UCSD-AML1 (cell line): Measurements from ENCODE around the gene PTGER2.

ENCODE experiments used
- DNase-seq: peaks from one replicate; lab custom pipeline; 2025; ENCODE audit not compliant: unreplicated experiment; lab: John Stamatoyannopoulos, UW

Gene PTGER2

DNA sequence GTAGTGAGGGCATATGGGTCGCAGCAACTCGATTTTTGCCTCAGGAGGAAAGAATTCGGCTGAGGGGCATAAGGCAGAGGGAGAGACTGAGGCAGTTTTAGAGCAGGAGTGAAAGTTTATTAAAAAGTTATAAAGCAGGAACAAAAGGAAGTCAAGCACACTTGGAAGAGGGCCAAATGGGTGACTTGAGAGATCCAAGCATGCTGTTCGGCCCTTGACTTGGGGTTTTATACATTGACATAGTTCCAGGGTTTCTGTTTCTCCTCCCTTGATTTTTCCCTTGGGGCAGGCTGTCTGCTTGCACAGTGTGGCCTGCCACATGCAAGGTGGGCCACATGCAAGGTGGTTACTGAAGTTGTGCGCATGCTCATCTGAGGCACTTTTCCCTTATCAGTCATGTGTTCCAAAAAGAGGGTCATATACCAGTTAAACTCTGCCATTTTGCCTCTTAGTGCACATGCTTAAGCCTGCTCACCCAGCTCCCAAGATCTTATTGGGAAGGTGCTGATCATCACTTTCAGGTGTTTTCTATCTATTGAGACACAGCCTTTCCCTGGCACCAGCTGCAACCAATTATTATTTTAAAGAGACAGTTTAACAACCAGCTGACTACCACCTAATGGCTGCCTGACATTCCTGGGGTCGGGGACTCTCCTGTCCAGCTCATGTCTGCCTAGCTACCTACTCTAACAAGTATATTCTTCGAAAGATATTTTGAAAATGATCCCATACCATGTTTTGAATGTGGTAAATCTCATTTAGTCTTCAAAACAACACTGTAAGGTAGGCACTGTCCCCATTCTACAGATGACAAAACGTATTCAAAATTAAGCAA, 19.9 kb downstream of the PTGER2 start:
- no peak for DNase-seq

DNA sequence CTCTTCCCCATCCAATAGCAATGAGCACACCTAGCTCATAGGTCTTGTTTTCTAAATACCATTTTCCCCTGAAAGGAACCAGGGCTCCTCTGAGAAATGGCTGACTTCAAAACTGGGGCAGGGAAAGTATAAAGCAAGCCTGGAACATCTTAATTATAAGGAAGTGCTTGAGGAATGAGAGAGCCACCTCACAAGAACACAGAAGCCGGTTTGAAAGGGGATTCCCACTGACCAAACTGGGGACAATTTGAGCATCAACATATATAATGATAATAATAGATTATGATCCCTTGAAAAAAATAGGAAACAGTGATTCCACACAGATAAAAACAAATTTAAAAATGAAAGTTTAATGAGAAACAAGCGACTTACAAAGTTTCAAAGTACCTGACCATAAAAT, 22.1 kb downstream of the PTGER2 start:
- no peak for DNase-seq

DNA sequence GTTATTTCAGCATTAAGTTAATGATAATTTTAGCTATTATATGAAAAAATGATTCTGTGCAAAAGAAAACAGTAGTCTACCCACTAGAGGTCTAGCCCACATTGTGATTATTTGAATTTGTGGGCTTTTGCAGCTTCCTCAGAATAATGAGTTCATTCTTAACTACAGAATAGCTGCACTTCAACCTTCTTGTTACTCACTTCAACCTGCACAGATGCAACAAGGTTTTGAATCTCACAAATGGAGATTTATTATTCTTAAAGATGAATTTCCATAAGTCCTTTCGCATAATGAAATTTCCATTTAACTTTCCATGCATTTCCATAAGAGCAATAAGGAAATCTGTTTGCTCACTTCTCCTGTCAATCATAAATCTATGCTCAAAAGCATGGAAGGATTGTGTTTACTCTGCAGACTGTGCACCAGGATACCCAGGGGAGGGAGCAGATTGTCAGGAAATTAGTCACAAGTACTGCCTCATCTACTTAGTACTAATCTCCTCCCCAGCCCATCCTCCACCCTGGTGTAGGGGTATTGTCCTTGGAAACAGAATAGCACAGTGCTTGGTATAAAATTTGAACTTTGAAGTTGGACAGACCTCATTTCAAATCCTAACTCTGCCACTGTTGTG, 24.1 kb downstream of the PTGER2 start:
- DNase-seq, result no peak

DNA sequence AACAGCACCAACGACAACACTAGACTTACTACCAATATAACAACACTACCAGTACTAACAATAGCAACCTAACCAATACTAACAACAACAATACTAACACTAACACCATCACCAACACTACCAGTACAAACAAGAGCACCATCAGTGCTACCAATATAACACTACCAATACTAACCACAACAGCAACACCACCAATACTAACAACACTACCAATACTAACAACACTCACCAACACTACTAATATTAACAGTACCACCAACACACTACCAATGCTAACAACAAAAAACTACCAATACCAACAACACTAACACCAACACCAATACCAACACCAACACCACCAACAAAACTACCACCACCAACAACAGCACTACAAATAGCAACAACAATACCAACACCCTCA, 25.1 kb downstream of the PTGER2 start:
- DNase-seq, result no peak

DNA sequence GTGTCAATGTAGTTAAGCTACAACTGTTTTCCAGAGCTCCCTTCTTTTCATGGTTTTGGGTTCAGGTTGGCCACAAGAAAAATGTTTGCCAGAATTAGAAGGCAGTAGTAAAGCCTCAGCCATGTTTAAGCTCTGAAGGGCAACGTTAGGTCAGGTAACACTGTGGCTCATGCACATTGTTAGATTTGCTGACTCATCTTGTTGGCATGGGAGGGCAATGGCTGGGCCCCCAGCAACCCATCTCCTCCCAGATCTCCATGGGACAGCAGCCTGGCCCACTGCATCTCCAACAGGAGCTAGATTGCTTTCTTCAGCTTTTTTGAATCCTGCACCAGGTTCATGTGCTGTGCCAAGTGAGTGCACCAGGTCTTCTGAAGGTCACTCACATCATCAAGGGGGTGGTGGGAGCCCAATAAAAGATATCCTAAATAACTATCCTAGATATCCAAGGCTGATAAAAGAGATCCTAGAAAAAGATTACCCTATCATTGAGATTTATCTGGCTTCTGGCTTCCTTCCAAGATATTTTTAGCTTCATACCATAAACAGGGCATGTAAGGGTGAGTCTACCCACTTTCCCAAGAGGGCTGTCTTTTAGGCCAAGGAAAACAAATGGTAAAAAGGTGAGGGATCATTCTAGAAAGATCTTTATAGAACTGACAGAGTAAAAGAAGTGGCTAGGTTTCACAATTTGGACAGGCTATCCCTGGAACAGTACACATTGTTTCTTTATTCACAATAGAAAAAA, 28.9 kb downstream of the PTGER2 start:
- no peak for DNase-seq

DNA sequence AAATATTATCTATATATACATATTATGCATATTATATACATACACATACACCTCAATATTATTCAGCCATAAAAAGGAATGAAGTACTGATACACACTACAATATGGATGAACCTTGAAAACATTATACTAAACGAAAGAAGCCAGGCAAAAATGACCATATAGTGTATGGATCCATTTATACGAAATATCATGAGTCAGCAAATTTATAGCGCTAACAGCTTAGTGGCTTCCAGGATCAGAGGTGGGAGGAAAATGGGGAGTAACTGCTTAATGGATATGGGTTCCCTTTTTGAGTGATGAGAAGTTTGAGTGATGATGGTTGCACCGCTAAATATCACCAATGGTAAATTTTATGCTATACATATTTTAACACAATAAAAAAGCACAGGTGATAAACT, 32.7 kb downstream of the PTGER2 start:
- no peak for DNase-seq

DNA sequence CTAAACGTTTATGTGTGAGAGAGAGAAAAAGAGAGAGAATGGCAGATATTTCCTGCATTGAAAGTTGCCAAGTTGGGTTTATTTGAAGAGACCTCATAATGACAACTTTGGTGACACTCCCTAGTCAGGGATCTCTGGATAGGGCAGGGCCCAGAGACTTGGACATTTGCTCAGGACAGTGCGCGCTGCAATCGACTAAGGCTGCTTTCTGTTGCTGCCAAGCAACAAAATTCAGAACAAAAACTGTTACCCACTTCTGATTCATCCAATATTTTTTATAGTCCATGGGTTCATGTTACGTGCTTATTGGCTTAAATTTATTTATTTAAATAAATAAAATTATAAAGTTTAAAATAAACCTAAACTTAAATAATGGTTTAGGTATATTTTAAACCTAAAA, 34.2 kb downstream of the PTGER2 start:
- DNase-seq, result no peak

DNA sequence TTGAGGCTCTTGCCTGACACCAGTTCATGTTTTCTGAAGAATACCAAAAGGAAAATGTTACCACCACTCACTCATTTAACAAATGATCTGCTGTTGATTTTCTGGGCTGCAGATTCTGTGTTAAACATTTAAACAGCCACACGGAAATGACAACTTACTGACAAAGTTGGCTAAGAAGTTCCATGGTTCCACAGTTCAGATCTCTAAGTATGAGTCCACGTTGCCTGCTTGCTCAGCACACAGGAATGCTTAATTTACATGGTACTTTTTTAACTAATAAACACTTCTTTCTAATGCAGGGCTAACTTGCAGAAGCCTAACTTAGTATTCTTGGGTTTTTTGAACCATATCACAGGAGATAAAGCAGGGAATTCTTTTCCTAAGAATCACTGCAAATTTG, 34.7 kb downstream of the PTGER2 start:
- no peak for DNase-seq

DNA sequence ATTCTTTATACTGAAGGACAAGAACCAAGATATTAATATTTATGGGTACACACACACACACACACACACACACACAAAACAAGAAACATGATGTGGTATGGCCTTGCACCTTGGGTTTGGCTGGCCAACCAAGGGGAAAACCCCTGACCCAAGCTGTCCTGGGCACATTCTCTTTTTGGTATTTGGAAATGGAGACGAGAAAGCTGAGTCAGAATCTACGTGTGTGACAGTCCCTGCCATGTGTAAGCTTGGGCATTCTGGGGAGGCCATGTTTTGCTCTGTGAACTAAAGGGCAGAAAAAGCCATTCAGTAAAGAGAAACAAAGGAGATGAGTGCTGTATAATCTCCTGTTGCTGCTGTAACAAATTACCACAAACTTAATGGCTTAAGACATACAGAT, 35.6 kb downstream of the PTGER2 start:
- no peak for DNase-seq

DNA sequence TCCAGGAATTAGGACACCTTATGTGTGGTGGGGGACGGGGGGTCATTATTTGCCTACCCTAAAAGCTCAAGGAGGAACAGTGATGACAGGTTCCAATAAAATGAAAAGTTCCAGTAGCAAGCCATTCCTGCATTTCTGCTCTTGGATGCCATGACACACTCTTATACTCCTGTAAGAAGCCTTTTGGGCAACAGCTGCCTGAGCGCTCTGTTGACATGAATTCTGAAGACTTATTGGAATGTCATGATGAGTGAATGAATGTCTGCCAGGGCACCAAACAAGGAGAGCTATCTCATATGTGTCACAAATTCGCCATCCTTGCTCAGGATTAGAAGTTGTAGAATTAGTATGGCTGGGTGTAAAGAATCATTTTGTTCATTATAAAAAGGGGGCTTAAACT, 36.3 kb downstream of the PTGER2 start:
- no peak for DNase-seq

DNA sequence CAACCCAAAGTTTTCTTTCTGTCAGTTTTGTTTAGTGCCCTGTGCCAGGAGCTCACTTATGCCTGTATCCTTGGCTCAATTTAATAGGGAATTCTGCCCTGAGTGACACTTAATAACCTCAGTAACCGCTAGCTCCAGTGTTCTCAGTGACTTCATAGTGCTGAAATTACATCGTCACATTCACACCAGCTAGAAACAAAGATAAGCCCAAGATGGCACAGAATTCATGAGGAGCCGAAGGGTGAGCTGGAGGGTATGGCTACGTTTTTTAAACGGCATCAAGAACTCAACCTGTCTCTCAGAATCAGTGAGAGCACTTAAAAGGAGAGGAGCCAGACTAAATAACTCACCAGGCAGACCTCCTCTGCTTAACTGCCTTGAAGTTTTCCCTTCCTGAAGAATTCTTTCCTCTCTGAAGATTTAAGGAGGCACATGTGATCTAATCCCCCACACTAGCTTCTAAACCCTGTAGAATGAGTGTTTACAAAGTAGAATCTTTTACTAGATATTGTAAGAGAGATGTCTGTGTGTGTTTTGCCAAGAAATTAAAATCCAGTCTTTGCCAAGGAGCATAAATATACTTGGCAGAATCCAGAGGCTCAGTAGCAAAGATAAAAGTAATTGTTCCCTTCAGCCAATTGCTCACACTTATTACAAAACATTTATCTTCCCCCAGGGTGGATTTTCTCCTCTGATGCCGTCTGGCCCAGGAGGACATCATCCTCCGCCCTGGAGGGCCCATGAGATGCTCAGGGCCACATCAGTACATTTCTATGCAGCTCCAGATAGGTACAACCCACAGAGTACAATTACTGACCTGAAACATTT, 37.3 kb downstream of the PTGER2 start:
- no peak for DNase-seq

DNA sequence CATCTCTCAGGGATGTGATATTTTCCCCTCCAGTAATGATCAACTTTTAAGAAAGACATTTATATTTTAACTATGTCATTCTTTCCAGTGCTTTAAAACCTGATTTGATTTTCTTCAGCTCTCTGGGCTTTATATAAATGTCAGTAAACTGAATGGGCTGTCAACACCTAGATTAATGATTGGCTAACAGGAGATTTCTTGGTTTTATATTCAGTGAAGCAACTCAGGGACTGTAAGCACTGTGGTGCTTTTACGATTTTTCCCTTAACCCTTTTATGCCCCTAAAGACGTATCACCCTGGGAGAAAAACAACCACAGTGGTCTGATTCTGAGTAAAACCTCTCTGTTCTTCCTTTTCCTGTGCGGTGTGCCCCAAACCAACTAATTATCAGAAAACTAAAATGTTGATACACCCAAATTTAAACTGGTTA, 38.0 kb downstream of the PTGER2 start:
- no peak for DNase-seq

DNA sequence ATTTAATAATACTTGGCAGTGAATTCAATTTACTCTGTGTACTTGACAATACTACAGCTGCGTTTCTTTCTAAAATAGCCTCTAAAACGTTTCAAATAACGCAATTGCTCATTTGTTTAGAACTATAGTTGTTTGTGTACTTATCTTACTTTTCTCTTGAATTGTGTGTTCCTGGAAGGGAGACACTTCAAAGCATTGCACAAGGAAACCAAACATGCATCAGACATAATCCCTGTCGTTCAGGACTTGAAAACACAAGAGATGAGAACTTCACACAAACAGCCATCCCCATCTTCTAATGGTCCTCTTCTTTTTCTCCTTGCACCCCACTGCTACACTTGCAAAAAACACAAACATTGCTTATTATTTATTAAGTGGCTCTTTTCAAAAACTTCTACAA, 38.5 kb downstream of the PTGER2 start:
- no peak for DNase-seq

DNA sequence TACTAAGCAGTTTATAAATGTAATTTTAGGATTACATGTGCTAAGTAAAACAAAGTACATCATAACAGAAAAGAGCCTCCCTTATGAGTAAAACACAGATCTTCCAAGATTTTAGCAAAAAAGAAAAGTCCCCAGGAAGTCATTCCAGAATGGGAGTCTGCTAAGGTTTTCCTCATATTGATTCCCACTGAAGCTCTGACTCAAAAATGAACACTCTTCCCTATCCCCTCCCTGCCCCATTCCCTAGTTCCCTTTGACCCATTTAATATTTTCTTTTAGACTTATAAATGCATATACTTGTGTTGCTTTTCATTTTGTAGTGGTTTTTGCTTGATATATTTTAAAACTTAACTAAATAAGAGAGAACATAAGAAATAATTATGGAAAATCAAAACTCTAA, 40.1 kb downstream of the PTGER2 start:
- no peak for DNase-seq

DNA sequence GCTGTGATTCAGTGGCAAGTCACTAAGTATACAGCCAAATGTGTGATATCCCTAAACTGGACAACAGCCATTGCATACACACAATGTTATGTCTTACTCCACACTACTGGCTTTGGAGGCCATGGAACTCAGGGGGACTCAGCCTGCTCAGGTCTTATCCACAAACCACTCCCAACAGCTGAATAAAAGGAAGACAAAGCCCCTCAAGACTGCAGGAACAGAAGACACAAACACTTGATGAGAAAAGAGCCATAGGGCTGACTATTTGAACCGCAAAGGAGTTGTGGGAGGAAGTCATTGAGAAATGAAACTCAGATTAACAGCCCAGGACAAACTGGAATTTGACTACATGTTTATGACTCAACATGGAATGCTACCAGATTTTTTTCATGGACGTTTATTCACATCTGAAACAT, 40.9 kb downstream of the PTGER2 start:
- no peak for DNase-seq

DNA sequence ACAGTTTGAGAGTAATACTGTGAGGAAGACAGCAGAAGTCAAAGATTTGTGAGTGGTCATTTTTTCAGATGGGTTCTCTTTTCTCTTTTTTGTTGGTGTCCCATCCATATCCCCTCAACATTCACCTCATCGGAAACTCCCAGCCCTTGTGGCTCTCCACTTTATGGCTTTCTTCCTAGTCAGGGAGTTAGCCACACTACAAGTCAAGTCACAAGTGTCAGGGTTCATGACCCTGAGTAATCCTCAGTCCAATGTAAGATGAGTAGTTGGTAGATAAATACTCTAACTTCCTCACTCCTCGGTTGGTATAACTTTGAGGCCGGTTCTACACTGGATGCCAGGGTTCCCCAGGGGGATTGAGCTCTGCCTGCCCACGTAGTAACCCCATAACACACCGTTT, 41.4 kb downstream of the PTGER2 start:
- no peak for DNase-seq

DNA sequence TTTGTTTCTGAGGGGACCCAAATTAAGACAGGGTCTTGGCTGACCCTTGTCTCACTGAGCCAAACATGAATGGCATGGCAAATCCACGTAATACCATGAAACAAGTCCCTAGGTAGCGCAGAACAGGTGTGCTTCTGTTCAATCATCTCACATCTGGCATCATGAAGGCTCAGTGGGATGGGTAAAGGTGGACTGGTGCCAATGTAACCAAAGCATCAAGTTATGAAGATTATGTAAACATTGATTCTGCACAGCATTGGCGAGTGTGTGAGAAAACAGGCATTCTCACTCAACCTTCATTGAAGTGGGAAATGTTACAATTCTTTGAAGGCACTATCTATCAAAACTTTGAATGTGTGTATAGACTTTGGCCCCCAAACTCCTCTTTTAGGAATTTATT, 41.9 kb downstream of the PTGER2 start:
- DNase-seq, result no peak

DNA sequence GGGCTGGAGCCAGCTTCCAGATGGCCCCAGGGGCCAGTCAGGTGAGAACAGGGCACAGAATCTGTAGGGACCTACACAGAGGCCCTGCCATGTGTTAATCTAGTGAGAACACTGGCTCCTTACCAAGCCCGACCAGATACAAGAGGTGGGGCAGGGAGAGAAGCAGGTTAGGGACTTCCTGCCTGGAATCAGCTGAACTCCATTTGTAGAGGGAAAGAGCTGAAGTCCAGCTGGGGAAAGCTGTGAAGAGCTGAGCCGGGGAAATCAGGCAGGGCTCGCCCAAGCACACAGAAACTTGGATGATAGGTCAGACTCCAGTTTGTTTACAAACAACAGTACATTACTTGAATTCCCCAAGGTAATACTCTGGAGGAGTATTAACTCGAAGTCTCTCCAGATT, 46.7 kb downstream of the PTGER2 start:
- no peak for DNase-seq

DNA sequence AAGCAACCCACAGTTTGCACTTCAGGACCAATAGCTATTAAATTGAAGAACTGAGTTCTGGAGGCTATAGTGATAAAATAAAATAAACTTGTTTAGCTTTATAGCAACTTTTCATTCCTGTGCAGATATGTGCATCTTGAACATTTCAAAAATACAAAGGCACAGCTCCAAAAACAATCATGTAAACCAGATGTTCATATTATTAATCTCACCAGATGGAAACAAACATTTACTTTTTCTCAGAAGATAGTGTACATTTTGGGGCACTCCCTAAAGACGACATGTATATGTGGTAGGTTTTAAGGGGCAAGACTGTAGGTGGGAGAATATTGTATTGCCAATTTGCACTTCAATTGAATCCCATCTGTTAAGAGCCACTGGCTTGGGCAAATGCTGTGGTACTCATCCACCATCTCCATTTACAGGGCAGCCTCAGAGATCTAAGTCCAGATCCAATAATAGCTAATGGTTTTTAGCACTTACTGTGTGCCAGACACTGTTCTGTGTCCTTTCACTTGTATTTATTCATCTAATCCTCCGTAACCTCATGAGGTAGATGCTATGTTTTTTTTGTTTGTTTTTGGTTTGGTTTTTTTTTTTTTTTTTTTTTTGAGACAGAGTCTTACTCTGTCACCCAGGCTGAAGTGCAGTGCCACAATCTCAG, 49.1 kb downstream of the PTGER2 start:
- no peak for DNase-seq

DNA sequence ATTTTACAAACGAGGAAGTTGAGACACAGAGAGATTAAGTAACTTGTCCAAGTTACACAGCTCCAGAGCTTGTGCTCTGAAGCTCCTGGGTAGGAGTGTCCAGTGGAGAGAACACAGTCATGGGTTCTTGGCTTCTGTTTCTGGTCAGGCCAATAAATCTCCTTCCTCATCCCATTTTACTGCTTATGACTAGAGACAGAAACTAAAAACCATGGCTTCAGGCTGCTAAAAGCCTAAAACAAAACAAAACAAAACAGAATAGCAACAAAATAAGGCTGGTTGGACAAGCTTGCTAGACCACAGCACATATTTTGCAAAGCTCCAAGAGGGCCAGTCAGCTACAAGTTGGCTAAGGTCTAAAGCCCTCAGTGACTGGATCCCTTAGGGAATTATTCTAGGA, 49.8 kb downstream of the PTGER2 start:
- DNase-seq, result no peak

DNA sequence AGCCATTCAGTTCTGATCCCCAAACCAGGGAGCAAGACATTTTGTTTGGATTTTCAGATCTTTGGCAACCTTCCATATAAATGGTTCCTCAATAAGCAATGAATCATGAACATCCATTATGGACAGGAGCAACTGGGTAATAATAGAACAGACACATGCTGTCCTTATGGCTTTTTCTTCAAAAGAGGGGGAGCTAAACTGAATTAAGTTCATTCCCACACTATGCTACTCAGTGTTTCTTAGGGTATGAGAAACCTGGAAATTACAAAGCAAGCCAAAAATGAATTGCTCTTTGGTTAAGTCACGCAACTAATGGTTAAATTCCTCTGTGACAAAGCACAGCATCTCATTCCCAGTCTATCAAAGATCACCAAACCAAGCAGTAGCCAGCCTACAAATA, 51.0 kb downstream of the PTGER2 start:
- no peak for DNase-seq
